ENCODE data around the gene SEMA3D. TPM values are rescaled to one million over a fixed set of nuclear protein-coding genes. Genes with fewer than 3 reads are reported as not detected.

The SEMA3D gene
- total and polyA plus RNA-seq, 2 experiments from 2014 or later: 1.5 to 7.2 TPM

GRCh38 chr7:85150624-85151023, 36.2 kb downstream of the SEMA3D start:
- Histone ChIP-seq H3K4me2 (no peak overlapping the region), H3K4me1 (ENCODE audit: insufficient read depth) (no peaks in the 10 kb centered on the region), H3K4me3 (no peak overlapping the region), H3K79me2 (replicated peaks; ENCODE audit: insufficient read depth) (no peaks in the 10 kb centered on the region), H3K27ac (ENCODE audit: low read depth) (no peak overlapping the region), H3F3A (replicated peaks; ENCODE audit: low read depth) (no peaks in the 10 kb centered on the region), H4K20me1 (replicated peaks; ENCODE audit: insufficient read depth) (no peaks in the 10 kb centered on the region), H3K36me3 (ENCODE audit: insufficient read depth) (no peaks in the 10 kb centered on the region), H3K9me2 (ENCODE audit: insufficient read depth) (no peaks in the 10 kb centered on the region), H2AFZ (no peak overlapping the region), H3K27me3 (ENCODE audit: insufficient read depth) (no peaks in the 10 kb centered on the region)
- ATAC-seq (no peak), DNase-seq (ENCODE audit: low spot score) (no peak)
- TF ChIP-seq ZNF331 (CRISPR knock-in tag; IDR thresholded peaks at IDR 0.05; ENCODE audit: low read depth): no peak
- no peak for TF ChIP-seq ZNF114 (CRISPR knock-in tag; IDR thresholded peaks at IDR 0.05)
- TF ChIP-seq, protein P1, sequence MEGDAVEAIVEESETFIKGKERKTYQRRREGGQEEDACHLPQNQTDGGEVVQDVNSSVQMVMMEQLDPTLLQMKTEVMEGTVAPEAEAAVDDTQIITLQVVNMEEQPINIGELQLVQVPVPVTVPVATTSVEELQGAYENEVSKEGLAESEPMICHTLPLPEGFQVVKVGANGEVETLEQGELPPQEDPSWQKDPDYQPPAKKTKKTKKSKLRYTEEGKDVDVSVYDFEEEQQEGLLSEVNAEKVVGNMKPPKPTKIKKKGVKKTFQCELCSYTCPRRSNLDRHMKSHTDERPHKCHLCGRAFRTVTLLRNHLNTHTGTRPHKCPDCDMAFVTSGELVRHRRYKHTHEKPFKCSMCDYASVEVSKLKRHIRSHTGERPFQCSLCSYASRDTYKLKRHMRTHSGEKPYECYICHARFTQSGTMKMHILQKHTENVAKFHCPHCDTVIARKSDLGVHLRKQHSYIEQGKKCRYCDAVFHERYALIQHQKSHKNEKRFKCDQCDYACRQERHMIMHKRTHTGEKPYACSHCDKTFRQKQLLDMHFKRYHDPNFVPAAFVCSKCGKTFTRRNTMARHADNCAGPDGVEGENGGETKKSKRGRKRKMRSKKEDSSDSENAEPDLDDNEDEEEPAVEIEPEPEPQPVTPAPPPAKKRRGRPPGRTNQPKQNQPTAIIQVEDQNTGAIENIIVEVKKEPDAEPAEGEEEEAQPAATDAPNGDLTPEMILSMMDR (conservative IDR thresholded peaks at IDR 0.05; ENCODE audit: low read depth in 2 of 2): no peak
- TF ChIP-seq EZH2 (IDR thresholded peaks at IDR 0.05; ENCODE audit: low read depth, unreplicated experiment): no peak
- TF ChIP-seq NANOG (IDR thresholded peaks at IDR 0.05; ENCODE audit: borderline replicate concordance): no peak
- TF ChIP-seq, protein P2, sequence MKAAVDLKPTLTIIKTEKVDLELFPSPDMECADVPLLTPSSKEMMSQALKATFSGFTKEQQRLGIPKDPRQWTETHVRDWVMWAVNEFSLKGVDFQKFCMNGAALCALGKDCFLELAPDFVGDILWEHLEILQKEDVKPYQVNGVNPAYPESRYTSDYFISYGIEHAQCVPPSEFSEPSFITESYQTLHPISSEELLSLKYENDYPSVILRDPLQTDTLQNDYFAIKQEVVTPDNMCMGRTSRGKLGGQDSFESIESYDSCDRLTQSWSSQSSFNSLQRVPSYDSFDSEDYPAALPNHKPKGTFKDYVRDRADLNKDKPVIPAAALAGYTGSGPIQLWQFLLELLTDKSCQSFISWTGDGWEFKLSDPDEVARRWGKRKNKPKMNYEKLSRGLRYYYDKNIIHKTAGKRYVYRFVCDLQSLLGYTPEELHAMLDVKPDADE (IDR thresholded peaks at IDR 0.05): no peak
- no peak for TF ChIP-seq STAT1 (IDR thresholded peaks at IDR 0.05; ENCODE audit: unreplicated experiment)
- no peak for TF ChIP-seq JUNB (IDR thresholded peaks at IDR 0.05; ENCODE audit: unreplicated experiment)
- no peak for TF ChIP-seq ZNF462 (CRISPR knock-in tag; IDR thresholded peaks at IDR 0.05)
- no peak for TF ChIP-seq EZH2phosphoT487 (IDR thresholded peaks at IDR 0.05; ENCODE audit: unreplicated experiment)
- TF ChIP-seq POLR2AphosphoS5 (IDR thresholded peaks at IDR 0.05; ENCODE audit: low read depth): no peak
- TF ChIP-seq CREB1 (CRISPR knock-in tag; IDR thresholded peaks at IDR 0.05; ENCODE audit: low read depth): no peak
- TF ChIP-seq REST (IDR thresholded peaks at IDR 0.05; ENCODE audit: unreplicated experiment): no peak
- H3K36me3 Mint-ChIP-seq (ENCODE audit: low read depth): no peaks in the 10 kb centered on the region
- H3K27ac Mint-ChIP-seq: no peak overlapping the region
- H3K4me3 Mint-ChIP-seq: no peak overlapping the region
- no peaks in the 10 kb centered on the region for H3K4me1 Mint-ChIP-seq
- H3K27me3 Mint-ChIP-seq (ENCODE audit: insufficient read depth, low read depth, poor library complexity): no peaks in the 10 kb centered on the region
- H3K9me3 Mint-ChIP-seq: no peaks in the 10 kb centered on the region

Measured in GM23338 (cell line).